Mesendoderm (in vitro differentiated cells): ENCODE measurements around the gene GAB2.

Source experiments
- DNase-seq: peaks from one replicate; pipeline ENCODE4 v3.0.0; 2013
- H2AK5ac ChIP-seq: 2 replicates; pipeline ENCODE4 v1.6.1; 2013; ENCODE audit warnings: low read length, inconsistent platforms
- H2BK120ac ChIP-seq: 2 replicates; pipeline ENCODE4 v1.6.1; 2013; ENCODE audit warnings: low read depth, mild to moderate bottlenecking, low read length, moderate library complexity, mixed read lengths
- H2BK15ac ChIP-seq: replicated peaks from 2 replicates; pipeline ENCODE4 v1.6.1; 2013; ENCODE audit warnings: low read depth, mild to moderate bottlenecking, moderate library complexity
- H2BK5ac ChIP-seq: 2 replicates; pipeline ENCODE4 v1.6.1; 2013; ENCODE audit warnings: low read length, inconsistent platforms
- H3K18ac ChIP-seq: 2 replicates; pipeline ENCODE4 v1.6.1; 2013; ENCODE audit warnings: mild to moderate bottlenecking, low read length, mixed read lengths
- H3K23ac ChIP-seq: one replicate; pipeline ENCODE4 v1.6.1; 2013; ENCODE audit warnings: low read length
- H3K27ac ChIP-seq: 2 replicates; pipeline ENCODE4 v1.5.1; 2013; ENCODE audit warnings: low read depth, mild to moderate bottlenecking, inconsistent platforms, low read length, moderate library complexity
- H3K27me3 ChIP-seq: 2 replicates; pipeline ENCODE4 v1.6.1; 2013; ENCODE audit warnings: low read length, control low read depth, mild to moderate bottlenecking, inconsistent platforms; ENCODE audit not compliant: insufficient read depth, poor library complexity
- H3K36me3 ChIP-seq: 2 replicates; pipeline ENCODE4 v1.6.1; 2013; ENCODE audit warnings: low read length, inconsistent platforms; ENCODE audit not compliant: control insufficient read depth, insufficient read depth
- H3K4ac ChIP-seq: one replicate; pipeline ENCODE4 v1.6.1; 2013; ENCODE audit warnings: low read depth, mild to moderate bottlenecking, low read length, moderate library complexity
- H3K4me1 ChIP-seq: 2 replicates; pipeline ENCODE4 v1.6.1; 2013; ENCODE audit warnings: low read depth, low read length, inconsistent platforms; ENCODE audit not compliant: control insufficient read depth
- H3K4me2 ChIP-seq: 2 replicates; pipeline ENCODE4 v1.6.1; 2013; ENCODE audit warnings: low read length
- H3K4me3 ChIP-seq: 2 replicates; pipeline ENCODE4 v1.5.1; 2013; ENCODE audit warnings: mild to moderate bottlenecking, low read length
- H3K56ac ChIP-seq: one replicate; pipeline ENCODE4 v1.6.1; 2013; ENCODE audit warnings: low read length
- H3K79me1 ChIP-seq: 2 replicates; pipeline ENCODE4 v1.6.1; 2013; ENCODE audit warnings: low read length, inconsistent platforms
- H3K79me2 ChIP-seq: 2 replicates; pipeline ENCODE4 v1.6.1; 2013; ENCODE audit warnings: mild to moderate bottlenecking, low read length; ENCODE audit not compliant: control insufficient read depth, insufficient read depth
- H3K9ac ChIP-seq: 2 replicates; pipeline ENCODE4 v1.6.1; 2013; ENCODE audit warnings: low read length, inconsistent platforms
- H4K5ac ChIP-seq: one replicate; pipeline ENCODE4 v1.6.1; 2013; ENCODE audit warnings: low read length
- H4K8ac ChIP-seq: one replicate; pipeline ENCODE4 v1.6.1; 2013; ENCODE audit warnings: low read depth, mild to moderate bottlenecking, control low read depth, low read length, moderate library complexity
- WGBS: extraction: QIAGEN DNeasy Blood & Tissue Kit; methylation state at CpG from one replicate; pipeline ENCODE4 v1.1.7; 2013; ENCODE audit warnings: low lambda C conversion rate, missing lambda C conversion rate; ENCODE audit not compliant: insufficient coverage; ENCODE audit errors: extremely low coverage; 5-methylcytosine and 5-hydroxymethylcytosine counted together

GAB2 gene

DNA sequence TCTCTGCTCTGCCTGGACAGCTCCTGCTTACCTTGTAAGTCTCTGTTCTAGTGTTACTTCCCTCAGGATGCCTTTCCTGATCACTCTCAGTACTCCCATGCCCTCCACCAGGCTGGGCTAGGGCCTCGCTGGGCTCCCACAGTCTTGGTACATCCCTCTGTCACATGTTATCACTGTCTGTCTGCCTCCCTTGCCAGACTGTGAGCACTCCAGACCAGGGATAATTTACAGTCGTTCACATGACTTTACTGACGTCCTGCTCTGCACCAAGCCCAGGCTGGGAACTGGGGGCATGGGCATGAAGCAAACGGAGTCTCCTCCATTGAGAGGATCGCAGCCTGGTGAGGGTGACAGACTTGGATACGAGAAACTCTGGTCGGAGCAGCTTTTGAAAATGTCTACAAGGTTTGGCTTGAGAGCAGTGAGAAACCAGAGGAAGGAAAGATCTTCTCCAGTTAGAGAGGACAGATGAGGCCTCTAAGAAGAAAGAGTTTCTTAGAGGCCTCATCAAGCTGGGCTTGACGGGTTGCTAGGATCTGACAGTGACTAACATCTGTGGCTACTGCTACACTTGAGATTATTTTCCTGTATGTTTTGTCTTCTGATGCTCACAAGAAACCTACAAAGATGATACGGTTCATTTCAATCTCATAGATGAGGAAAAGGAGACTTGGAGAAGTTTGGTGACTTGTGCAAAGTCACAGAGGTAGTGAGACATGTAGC, 216.4 kb downstream of the GAB2 start:
- no peak overlapping the region for H3K18ac ChIP-seq
- no peak overlapping the region for H2BK120ac ChIP-seq
- no CpG with 5 or more reads among the region's 9 CpGs for WGBS
- no peak for DNase-seq
- no peak overlapping the region for H3K4me2 ChIP-seq
- H4K5ac ChIP-seq, result no peak overlapping the region
- H3K56ac ChIP-seq, result no peak overlapping the region
- H3K23ac ChIP-seq, result no peak overlapping the region
- H3K79me2 ChIP-seq, result no peaks in the 10 kb centered on the region
- H3K4me1 ChIP-seq, result no peaks in the 10 kb centered on the region
- no peaks in the 10 kb centered on the region for H3K79me1 ChIP-seq
- H3K4me3 ChIP-seq, result no peak overlapping the region
- no peak overlapping the region for H3K4ac ChIP-seq
- H3K36me3 ChIP-seq, result no peaks in the 10 kb centered on the region
- no peak overlapping the region for H2AK5ac ChIP-seq
- no peaks in the 10 kb centered on the region for H3K27me3 ChIP-seq
- no peak overlapping the region for H2BK15ac ChIP-seq
- no peak overlapping the region for H3K9ac ChIP-seq
- no peak overlapping the region for H3K27ac ChIP-seq
- no peak overlapping the region for H2BK5ac ChIP-seq
- H4K8ac ChIP-seq, result no peak overlapping the region

DNA sequence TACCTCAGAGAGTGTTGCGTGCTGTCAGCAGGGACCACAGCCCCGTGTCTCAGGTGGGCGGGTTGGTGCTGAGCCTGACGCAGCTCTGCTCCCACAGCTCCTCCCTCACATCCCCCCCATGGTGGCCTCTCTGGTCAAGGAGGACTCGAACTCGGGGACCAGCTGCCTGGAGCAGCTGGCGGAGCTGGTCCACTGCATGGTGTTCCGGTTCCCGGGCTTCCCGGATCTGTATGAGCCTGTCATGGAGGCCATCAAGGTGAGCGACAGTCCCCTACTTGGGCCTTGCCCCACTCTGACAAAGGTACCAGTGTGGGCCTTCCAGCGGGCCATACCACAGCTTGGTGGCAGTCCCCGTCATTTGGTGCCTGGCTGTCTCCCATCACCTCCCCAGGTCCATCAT, 217.1 kb downstream of the GAB2 start:
- Histone ChIP-seq H3K36me3 (no peaks in the 10 kb centered on the region), H3K56ac (no peak overlapping the region), H3K18ac (no peak overlapping the region), H3K79me2 (no peaks in the 10 kb centered on the region), H3K4me1 (no peaks in the 10 kb centered on the region), H3K79me1 (no peaks in the 10 kb centered on the region), H4K5ac (no peak overlapping the region), H3K27ac (no peak overlapping the region), H3K4ac (no peak overlapping the region), H3K23ac (no peak overlapping the region), H3K27me3 (no peaks in the 10 kb centered on the region), H4K8ac (no peak overlapping the region), H3K4me3 (no peak overlapping the region), H2BK5ac (no peak overlapping the region), H2BK15ac (no peak overlapping the region), H3K4me2 (no peak overlapping the region), H2AK5ac (no peak overlapping the region), H2BK120ac (no peak overlapping the region), H3K9ac (no peak overlapping the region)
- DNase-seq, result no peak
- no CpG with 5 or more reads among the region's 13 CpGs for WGBS

DNA sequence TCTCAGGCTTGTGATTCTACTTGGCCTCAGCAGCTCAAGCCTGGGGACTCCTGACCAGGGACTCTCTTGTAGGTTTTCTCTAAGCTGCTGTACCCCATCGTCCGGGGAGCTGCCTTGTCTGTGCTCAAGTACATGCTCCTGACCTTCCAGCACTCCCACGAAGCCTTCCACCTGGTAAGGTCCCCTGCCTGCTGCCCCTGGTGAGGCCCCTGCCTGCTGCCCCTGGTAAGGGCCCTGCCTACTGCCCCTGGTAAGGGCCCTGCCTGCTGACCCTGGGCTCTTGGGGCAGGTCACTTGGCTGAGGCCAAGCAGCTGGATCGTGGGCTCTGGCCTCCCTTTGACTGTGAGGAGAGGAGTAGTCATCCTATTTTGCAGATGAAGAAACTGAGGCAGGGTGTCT, 217.6 kb downstream of the GAB2 start:
- no peak for DNase-seq
- Histone ChIP-seq H2AK5ac (no peak overlapping the region), H2BK15ac (no peak overlapping the region), H4K8ac (no peak overlapping the region), H3K27ac (no peak overlapping the region), H3K4me1 (no peaks in the 10 kb centered on the region), H3K79me2 (no peaks in the 10 kb centered on the region), H3K18ac (no peak overlapping the region), H2BK120ac (no peak overlapping the region), H3K27me3 (no peaks in the 10 kb centered on the region), H3K36me3 (no peaks in the 10 kb centered on the region), H3K9ac (no peak overlapping the region), H3K79me1 (no peaks in the 10 kb centered on the region), H2BK5ac (no peak overlapping the region), H3K4me2 (no peak overlapping the region), H3K56ac (no peak overlapping the region), H3K4me3 (no peak overlapping the region), H3K4ac (no peak overlapping the region), H3K23ac (no peak overlapping the region), H4K5ac (no peak overlapping the region)
- no CpG with 5 or more reads among the region's 4 CpGs for WGBS

DNA sequence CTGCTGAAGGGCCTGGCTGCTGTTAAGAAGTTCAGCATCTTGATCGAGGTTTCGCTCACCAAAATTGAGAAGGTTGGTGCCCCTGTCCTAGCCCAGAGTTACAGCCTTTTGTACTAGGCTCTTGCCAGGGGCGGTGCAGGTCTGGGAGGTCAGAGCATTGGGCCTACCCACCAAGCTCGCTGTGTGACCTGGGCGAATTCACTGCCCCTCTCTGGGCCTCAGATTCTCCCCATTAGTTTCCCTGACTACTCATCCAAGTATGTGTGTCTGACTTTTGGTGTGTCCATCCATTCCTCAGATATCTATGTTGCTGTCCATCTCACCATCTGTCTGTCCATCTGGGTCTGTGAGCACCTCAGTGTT, 218.0 kb downstream of the GAB2 start:
- Histone ChIP-seq H3K4me2 (no peak overlapping the region), H3K79me2 (no peaks in the 10 kb centered on the region), H3K4me3 (no peak overlapping the region), H3K27ac (no peak overlapping the region), H3K9ac (no peak overlapping the region), H3K23ac (no peak overlapping the region), H4K8ac (no peak overlapping the region), H3K56ac (no peak overlapping the region), H3K4ac (no peak overlapping the region), H2BK15ac (no peak overlapping the region), H4K5ac (no peak overlapping the region), H2AK5ac (no peak overlapping the region), H3K79me1 (no peaks in the 10 kb centered on the region), H2BK120ac (no peak overlapping the region), H3K36me3 (no peaks in the 10 kb centered on the region), H3K4me1 (no peaks in the 10 kb centered on the region), H3K27me3 (no peaks in the 10 kb centered on the region), H3K18ac (no peak overlapping the region), H2BK5ac (no peak overlapping the region)
- no CpG with 5 or more reads among the region's 5 CpGs for WGBS
- DNase-seq, result no peak

DNA sequence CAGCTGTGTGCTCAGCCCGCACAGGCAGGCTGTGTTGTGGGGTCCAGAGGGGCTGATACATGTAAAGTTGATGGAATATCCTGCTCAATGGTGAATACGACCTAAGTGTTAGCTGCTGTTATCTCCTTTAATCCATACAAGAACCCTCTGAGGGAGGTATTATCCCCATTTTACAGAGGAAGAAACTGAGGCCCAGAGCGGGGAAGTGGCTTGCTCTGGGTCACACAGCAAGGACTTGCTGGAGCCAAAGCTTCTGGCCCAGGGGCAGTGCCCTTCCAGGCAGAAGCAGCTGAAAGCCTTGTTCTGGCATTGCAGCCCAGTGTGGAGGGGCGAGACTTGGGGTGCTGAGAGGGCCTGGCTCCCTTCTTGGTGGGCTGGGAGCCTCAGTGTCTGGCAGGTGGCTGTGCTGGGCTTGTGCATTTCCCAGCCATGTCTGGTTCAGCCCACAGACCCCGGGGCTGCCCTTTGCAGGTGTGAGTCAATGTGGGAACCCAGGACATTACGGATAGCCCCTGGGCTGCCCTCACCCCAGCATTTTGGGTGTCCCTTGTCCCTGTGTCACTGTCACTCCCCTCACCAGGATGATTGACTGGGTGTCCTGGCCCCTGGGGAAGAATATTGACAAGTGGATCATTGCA, 218.5 kb downstream of the GAB2 start:
- Histone ChIP-seq H2BK120ac (no peak overlapping the region), H3K4me3 (no peak overlapping the region), H3K36me3 (no peaks in the 10 kb centered on the region), H4K8ac (no peak overlapping the region), H3K79me1 (no peaks in the 10 kb centered on the region), H3K23ac (no peak overlapping the region), H3K18ac (no peak overlapping the region), H2BK5ac (no peak overlapping the region), H3K4ac (no peak overlapping the region), H4K5ac (no peak overlapping the region), H3K56ac (no peak overlapping the region), H3K4me1 (no peaks in the 10 kb centered on the region), H3K4me2 (no peak overlapping the region), H2AK5ac (no peak overlapping the region), H3K79me2 (no peaks in the 10 kb centered on the region), H2BK15ac (no peak overlapping the region), H3K27me3 (no peaks in the 10 kb centered on the region), H3K9ac (no peak overlapping the region), H3K27ac (no peak overlapping the region)
- DNase-seq, result no peak
- WGBS, result no CpG with 5 or more reads among the region's 6 CpGs

DNA sequence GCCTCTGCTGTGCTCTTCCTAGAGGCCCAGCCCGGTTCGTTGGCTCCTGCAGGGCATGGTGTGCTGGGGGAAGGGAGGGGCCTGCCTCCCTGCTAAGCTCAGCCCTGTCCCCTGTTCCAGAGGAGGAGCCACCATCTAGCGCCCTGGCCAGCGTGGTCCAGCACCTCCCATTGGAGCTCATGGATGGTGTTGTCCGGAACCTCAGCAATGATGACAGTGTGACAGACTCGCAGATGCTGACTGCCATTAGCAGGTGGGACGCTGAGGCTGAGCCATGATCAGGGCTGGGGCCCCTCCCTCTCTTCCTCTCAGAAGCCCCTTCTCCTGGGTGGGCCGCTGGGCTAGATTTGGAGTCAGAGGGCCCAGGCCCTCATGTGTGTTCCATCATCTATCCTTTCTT, 219.8 kb downstream of the GAB2 start:
- Histone ChIP-seq H3K23ac (no peak overlapping the region), H2BK120ac (no peak overlapping the region), H3K4me1 (no peaks in the 10 kb centered on the region), H4K5ac (no peak overlapping the region), H3K79me2 (no peaks in the 10 kb centered on the region), H2BK5ac (no peak overlapping the region), H3K27ac (no peak overlapping the region), H3K4me3 (no peak overlapping the region), H2BK15ac (no peak overlapping the region), H3K56ac (no peak overlapping the region), H4K8ac (no peak overlapping the region), H3K4ac (no peak overlapping the region), H3K4me2 (no peak overlapping the region), H3K18ac (no peak overlapping the region), H3K9ac (no peak overlapping the region), H2AK5ac (no peak overlapping the region), H3K36me3 (no peaks in the 10 kb centered on the region), H3K79me1 (no peaks in the 10 kb centered on the region), H3K27me3 (no peaks in the 10 kb centered on the region)
- WGBS, result no CpG with 5 or more reads among the region's 8 CpGs
- no peak for DNase-seq
